Caco-2 (cell line): Measurements from ENCODE around the gene ASCL4. TPM values are rescaled to one million over a fixed set of nuclear protein-coding genes. Genes with fewer than 3 reads are reported as not detected.

ENCODE experiments used
- BruUV-seq: library from RNA; stranded (reverse); fragments of 400-500 nt; replicated peaks from 2 replicates; lab custom pipeline; 2021; lab: Mats Ljungman, UMichigan
- CTCF ChIA-PET: fragments of 300-600 bp; sonication (Branson Sonifier 250); formaldehyde crosslinking; loops from one replicate; lab custom pipeline; 2022; ENCODE audit warnings: antibody characterized with exemption; lab: Charles Lee
- POLR2A ChIA-PET: fragments of 300-600 bp; sonication (Branson Sonifier 250); formaldehyde crosslinking; loops from one replicate; lab custom pipeline; 2022; ENCODE audit warnings: antibody characterized with exemption; lab: Charles Lee
- DNase-seq, 2 experiments: peaks; one replicate each; pipeline versions ENCODE4 v3.0.0 to v3.0.0-alpha.2; 2020 to 2022
- H3K27me3 ChIP-seq: replicated peaks from 2 replicates; pipeline ENCODE4 v1.6.0; 2011; ENCODE audit warnings: low read length; ENCODE audit not compliant: control insufficient read depth, insufficient read depth
- H3K36me3 ChIP-seq: 2 replicates; pipeline ENCODE4 v1.5.1; 2011; ENCODE audit warnings: low read length; ENCODE audit not compliant: control insufficient read depth, insufficient read depth
- H3K4me1 ChIP-seq: fragments of 250-450 bp; sonication (Bioruptor Pico); 2 replicates; pipeline ENCODE4 v1.5.1; 2020; ENCODE audit warnings: mild to moderate bottlenecking
- H3K4me3 ChIP-seq: 2 replicates; pipeline ENCODE4 v1.5.1; 2011; ENCODE audit warnings: low read depth, mild to moderate bottlenecking, control low read depth, low read length
- H3K9me3 ChIP-seq: fragments of 250-450 bp; sonication (Bioruptor Pico); 2 replicates; pipeline ENCODE4 v1.5.1; 2020; ENCODE audit warnings: mild to moderate bottlenecking, moderate library complexity
- H3K27ac Mint-ChIP-seq: one replicate; pipeline ENCODE4 v1.8.0; 2022; ENCODE audit warnings: mixed read lengths; ENCODE audit not compliant: unreplicated experiment
- H3K27me3 Mint-ChIP-seq: one replicate; pipeline ENCODE4 v1.8.0; 2022; ENCODE audit warnings: mixed read lengths; ENCODE audit not compliant: insufficient read depth, unreplicated experiment
- H3K36me3 Mint-ChIP-seq: one replicate; pipeline ENCODE4 v1.8.0; 2022; ENCODE audit warnings: mild to moderate bottlenecking, mixed read lengths; ENCODE audit not compliant: insufficient read depth, unreplicated experiment
- H3K4me1 Mint-ChIP-seq: one replicate; pipeline ENCODE4 v1.8.0; 2022; ENCODE audit warnings: low read depth, mixed read lengths; ENCODE audit not compliant: unreplicated experiment
- H3K4me3 Mint-ChIP-seq: one replicate; pipeline ENCODE4 v1.8.0; 2022; ENCODE audit warnings: mild to moderate bottlenecking, moderate library complexity, mixed read lengths; ENCODE audit not compliant: unreplicated experiment
- H3K9me3 Mint-ChIP-seq: one replicate; pipeline ENCODE4 v1.8.0; 2022; ENCODE audit warnings: mixed read lengths; ENCODE audit not compliant: unreplicated experiment
- intact Hi-C: fragments of 100-400 bp; cut with micrococcal nuclease; formaldehyde crosslinking; loops from one replicate; pipeline ENCODE4 v1.10.0; 2022; ENCODE audit not compliant: unreplicated experiment
- total RNA-seq: library from RNA; stranded (reverse); gene quantifications from 2 replicates; pipeline ENCODE4 v1.2.3, GENCODE V29; 2022
- TF ChIP-seq, protein P1 (sequence below), 2 experiments: fragments of 200-600 bp in 1 of 2; IDR thresholded peaks; 1 replicate in 1 of 2; 2 replicates in 1 of 2; pipeline versions ENCODE4 v1.5.1 to v1.8.0; 2011 to 2022; ENCODE audit warnings: antibody characterized with exemption in 1 of 2, control low read depth in 1 of 2, inconsistent platforms in 1 of 2, low read depth in 1 of 2, low read length in 1 of 2, mild to moderate bottlenecking in 1 of 2, moderate library complexity in 1 of 2; ENCODE audit not compliant: insufficient read depth in 1 of 2, severe bottlenecking in 1 of 2, unreplicated experiment in 1 of 2

The ASCL4 gene
- total RNA-seq, 1 experiment from 2014 or later = not detected

- ChIA-PET POLR2A (no interaction called here), CTCF (no interaction called here)
- peaks cover 35% of the 10 kb centered on the region for H3K36me3 Mint-ChIP-seq
- peaks cover 2% of the 10 kb centered on the region; the same call in 1 of the 2 replicates for H3K36me3 ChIP-seq
- H3K9me3 Mint-ChIP-seq = no peaks in the 10 kb centered on the region
- no peaks in the 10 kb centered on the region for H3K27me3 Mint-ChIP-seq
- no peak overlapping the region for H3K27ac Mint-ChIP-seq
- no peak for DNase-seq
- H3K27me3 ChIP-seq = no peaks in the 10 kb centered on the region
- TF ChIP-seq, protein P1, sequence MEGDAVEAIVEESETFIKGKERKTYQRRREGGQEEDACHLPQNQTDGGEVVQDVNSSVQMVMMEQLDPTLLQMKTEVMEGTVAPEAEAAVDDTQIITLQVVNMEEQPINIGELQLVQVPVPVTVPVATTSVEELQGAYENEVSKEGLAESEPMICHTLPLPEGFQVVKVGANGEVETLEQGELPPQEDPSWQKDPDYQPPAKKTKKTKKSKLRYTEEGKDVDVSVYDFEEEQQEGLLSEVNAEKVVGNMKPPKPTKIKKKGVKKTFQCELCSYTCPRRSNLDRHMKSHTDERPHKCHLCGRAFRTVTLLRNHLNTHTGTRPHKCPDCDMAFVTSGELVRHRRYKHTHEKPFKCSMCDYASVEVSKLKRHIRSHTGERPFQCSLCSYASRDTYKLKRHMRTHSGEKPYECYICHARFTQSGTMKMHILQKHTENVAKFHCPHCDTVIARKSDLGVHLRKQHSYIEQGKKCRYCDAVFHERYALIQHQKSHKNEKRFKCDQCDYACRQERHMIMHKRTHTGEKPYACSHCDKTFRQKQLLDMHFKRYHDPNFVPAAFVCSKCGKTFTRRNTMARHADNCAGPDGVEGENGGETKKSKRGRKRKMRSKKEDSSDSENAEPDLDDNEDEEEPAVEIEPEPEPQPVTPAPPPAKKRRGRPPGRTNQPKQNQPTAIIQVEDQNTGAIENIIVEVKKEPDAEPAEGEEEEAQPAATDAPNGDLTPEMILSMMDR (IDR thresholded peaks at IDR 0.05; ENCODE audit: insufficient read depth in 1 of 2, low read depth in 1 of 2, low read length in 1 of 2, severe bottlenecking in 1 of 2, unreplicated experiment in 1 of 2) = no peak
- H3K4me1 Mint-ChIP-seq = no peaks in the 10 kb centered on the region
- BruUV-seq = no TSS peak
- H3K4me3 ChIP-seq = no peak overlapping the region
- no peaks in the 10 kb centered on the region for H3K9me3 ChIP-seq
- no peaks in the 10 kb centered on the region for H3K4me1 ChIP-seq
- intact Hi-C loops = no loop called here
- H3K4me3 Mint-ChIP-seq = no peak overlapping the region
Observed at GRCh38 chr12:107748472-107748871, 26.0 kb upstream of the ASCL4 start.

- TF ChIP-seq, protein P1 (IDR thresholded peaks at IDR 0.05; ENCODE audit: insufficient read depth in 1 of 2, low read depth in 1 of 2, low read length in 1 of 2, severe bottlenecking in 1 of 2, unreplicated experiment in 1 of 2) = no peak
- ChIA-PET POLR2A (no interaction called here), CTCF (no interaction called here)
- H3K9me3 ChIP-seq = no peaks in the 10 kb centered on the region
- peaks cover 35% of the 10 kb centered on the region for H3K36me3 Mint-ChIP-seq
- H3K27ac Mint-ChIP-seq = no peak overlapping the region
- no peaks in the 10 kb centered on the region for H3K27me3 ChIP-seq
- DNase-seq = no peak
- H3K36me3 ChIP-seq = peaks cover 2% of the 10 kb centered on the region; the same call in 1 of the 2 replicates
- H3K4me1 ChIP-seq = no peaks in the 10 kb centered on the region
- no peak overlapping the region for H3K4me3 Mint-ChIP-seq
- BruUV-seq = no TSS peak
- H3K4me3 ChIP-seq = no peak overlapping the region
- H3K4me1 Mint-ChIP-seq = no peaks in the 10 kb centered on the region
- no peaks in the 10 kb centered on the region for H3K27me3 Mint-ChIP-seq
- H3K9me3 Mint-ChIP-seq = no peaks in the 10 kb centered on the region
- intact Hi-C loops = no loop called here
Observed at GRCh38 chr12:107749083-107749482, 25.4 kb upstream of the ASCL4 start.

DNA sequence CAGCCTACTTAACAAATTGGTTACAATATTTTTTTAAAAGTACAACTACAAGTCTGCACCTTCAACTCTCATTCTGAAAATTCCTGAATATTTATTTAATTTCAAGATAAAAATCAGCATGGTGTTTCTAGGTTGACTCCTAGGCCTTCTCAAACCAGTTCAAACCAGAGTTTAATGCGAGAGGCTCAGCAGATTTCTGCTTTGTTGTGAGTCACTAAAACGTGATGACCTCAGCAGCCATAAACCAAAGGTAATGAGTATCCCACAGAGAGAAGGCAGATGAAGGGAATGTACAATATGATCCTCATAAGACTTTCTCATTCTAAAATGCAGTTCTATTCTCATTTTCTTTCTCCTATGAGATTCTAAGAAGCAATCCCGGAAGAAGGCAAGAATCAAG, 15.1 kb upstream of the ASCL4 start:
- no peaks in the 10 kb centered on the region for H3K9me3 ChIP-seq
- no TSS peak for BruUV-seq
- H3K27me3 Mint-ChIP-seq = no peaks in the 10 kb centered on the region
- peaks cover 26% of the 10 kb centered on the region for H3K36me3 Mint-ChIP-seq
- H3K27ac Mint-ChIP-seq = peak overlapping the region; percentile 84
- H3K36me3 ChIP-seq = peaks cover 1% of the 10 kb centered on the region; the same call in 1 of the 2 replicates
- H3K9me3 Mint-ChIP-seq = no peaks in the 10 kb centered on the region
- peak overlapping the region; percentile 83 for H3K4me3 Mint-ChIP-seq
- CTCF ChIA-PET = no interaction called here
- intact Hi-C loops = no loop called here
- POLR2A ChIA-PET = no interaction called here
- TF ChIP-seq, protein P1 (IDR thresholded peaks at IDR 0.05; ENCODE audit: insufficient read depth in 1 of 2, low read depth in 1 of 2, low read length in 1 of 2, severe bottlenecking in 1 of 2, unreplicated experiment in 1 of 2) = no peak
- peaks cover 6% of the 10 kb centered on the region for H3K4me1 Mint-ChIP-seq
- no peaks in the 10 kb centered on the region for H3K4me1 ChIP-seq
- peak; percentile 41 to 45 for DNase-seq
- H3K27me3 ChIP-seq = no peaks in the 10 kb centered on the region
- peak overlapping the region; percentile 85 for H3K4me3 ChIP-seq
